ENCODE data around the gene E2F4.

- no peak for TF ChIP-seq MYC (IDR thresholded peaks at IDR 0.05; ENCODE audit: low read depth, low read length)
- no peak for TF ChIP-seq MYC (CRISPR knock-in tag; IDR thresholded peaks at IDR 0.05; ENCODE audit: borderline replicate concordance, low read depth)
- TF ChIP-seq PHB2 (IDR thresholded peaks at IDR 0.05; ENCODE audit: low read depth) = no peak
- TF ChIP-seq CREB1 (IDR thresholded peaks at IDR 0.05) = no peak
- no peak for TF ChIP-seq CREB1 (CRISPR knock-in tag; IDR thresholded peaks at IDR 0.05)
- TF ChIP-seq XRCC4 (IDR thresholded peaks at IDR 0.05; ENCODE audit: extremely low read depth, insufficient read depth, insufficient read length) = no peak
- no peak for TF ChIP-seq CTCF (IDR thresholded peaks at IDR 0.05 in 2 of 3, conservative IDR thresholded peaks at IDR 0.05 in 1 of 3; ENCODE audit: insufficient read depth in 2 of 3, low read depth in 1 of 3, low read length in 3 of 3)
- no peak for TF ChIP-seq KDM5B (IDR thresholded peaks at IDR 0.05; ENCODE audit: insufficient replicate concordance, low read depth, low read length)
- no peak for TF ChIP-seq ZNF507 (tag; conservative IDR thresholded peaks at IDR 0.05)
Observed at GRCh38 chr16:67235816-67236562, 44.0 kb downstream of the E2F4 start.
